ENCODE data around the gene RBM8A. TPM values are rescaled to one million over a fixed set of nuclear protein-coding genes. Genes with fewer than 3 reads are reported as not detected.

The RBM8A gene
- total and polyA plus RNA-seq, 2 donors (not counting 1 experiment from before 2014, with no cell fraction given): 137 to 169 TPM

GRCh38 chr1:145952903-145953302, 25.6 kb upstream of the RBM8A start:
- no peak overlapping the region for H3K4me3 ChIP-seq (ENCODE audit: control extremely low read depth in 1 of 5, extremely low read depth in 1 of 5, insufficient read depth in 1 of 5, low read depth in 2 of 5, low read length in 4 of 5)
- H3K9me3 Mint-ChIP-seq (ENCODE audit: insufficient read depth): no peaks in the 10 kb centered on the region
- 100% methylated on average over 2 of the region's 3 CpGs for WGBS (ENCODE audit: insufficient coverage)
- CTCF ChIA-PET: interaction anchor here (1.7 kb wide), 1 partner anchor 10 kb away, joined by 5 read pairs; no protein-coding TSS in a partner anchor
- no peak overlapping the region for H3K9ac ChIP-seq (ENCODE audit: low read length)
- H3K4me3 Mint-ChIP-seq: no peak overlapping the region
- no peaks in the 10 kb centered on the region for H3K9me3 ChIP-seq (ENCODE audit: control extremely low read depth in 1 of 3, control insufficient read depth in 2 of 3, insufficient read depth in 1 of 3, low read length in 2 of 3)
- TF ChIP-seq, protein P1, sequence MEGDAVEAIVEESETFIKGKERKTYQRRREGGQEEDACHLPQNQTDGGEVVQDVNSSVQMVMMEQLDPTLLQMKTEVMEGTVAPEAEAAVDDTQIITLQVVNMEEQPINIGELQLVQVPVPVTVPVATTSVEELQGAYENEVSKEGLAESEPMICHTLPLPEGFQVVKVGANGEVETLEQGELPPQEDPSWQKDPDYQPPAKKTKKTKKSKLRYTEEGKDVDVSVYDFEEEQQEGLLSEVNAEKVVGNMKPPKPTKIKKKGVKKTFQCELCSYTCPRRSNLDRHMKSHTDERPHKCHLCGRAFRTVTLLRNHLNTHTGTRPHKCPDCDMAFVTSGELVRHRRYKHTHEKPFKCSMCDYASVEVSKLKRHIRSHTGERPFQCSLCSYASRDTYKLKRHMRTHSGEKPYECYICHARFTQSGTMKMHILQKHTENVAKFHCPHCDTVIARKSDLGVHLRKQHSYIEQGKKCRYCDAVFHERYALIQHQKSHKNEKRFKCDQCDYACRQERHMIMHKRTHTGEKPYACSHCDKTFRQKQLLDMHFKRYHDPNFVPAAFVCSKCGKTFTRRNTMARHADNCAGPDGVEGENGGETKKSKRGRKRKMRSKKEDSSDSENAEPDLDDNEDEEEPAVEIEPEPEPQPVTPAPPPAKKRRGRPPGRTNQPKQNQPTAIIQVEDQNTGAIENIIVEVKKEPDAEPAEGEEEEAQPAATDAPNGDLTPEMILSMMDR (IDR thresholded peaks at IDR 0.05): no peak
- TF ChIP-seq EZH2 (IDR thresholded peaks at IDR 0.05; ENCODE audit: borderline replicate concordance, insufficient read depth, low read depth, low read length, poor library complexity, severe bottlenecking): no peak
- H3K27me3 ChIP-seq (replicated peaks in 1 of 4; ENCODE audit: control extremely low read depth in 1 of 4, control insufficient read depth in 3 of 4, insufficient read depth in 4 of 4, low read length in 3 of 4): no peaks in the 10 kb centered on the region
- intact Hi-C loops (cut with micrococcal nuclease): no loop called here
- H3K27ac ChIP-seq (ENCODE audit: low read length in 2 of 2): no peak overlapping the region
- no peaks in the 10 kb centered on the region for H3K27me3 Mint-ChIP-seq
- peaks cover 5% of the 10 kb centered on the region for H4K20me1 ChIP-seq (ENCODE audit: control insufficient read depth, insufficient read depth, low read length, poor library complexity, severe bottlenecking)
- POLR2A ChIA-PET: interaction anchor here (0.6 kb wide), 1 partner anchor 37 kb away, joined by 5 read pairs; no protein-coding TSS in a partner anchor
- H2AFZ ChIP-seq (ENCODE audit: insufficient read depth, low read depth, low read length, poor library complexity, severe bottlenecking): no peak overlapping the region
- H3K36me3 ChIP-seq (replicated peaks in 1 of 2; ENCODE audit: control extremely low read depth in 1 of 2, control insufficient read depth in 1 of 2, extremely low read depth in 1 of 2, insufficient read depth in 2 of 2, low read length in 1 of 2): peaks cover 1 to 12% of the 10 kb centered on the region in 2 experiments
- H3K27ac Mint-ChIP-seq: no peak overlapping the region
- no peak for DNase-seq
- H3K4me1 Mint-ChIP-seq: peaks cover 42% of the 10 kb centered on the region
- H3K4me2 ChIP-seq (replicated peaks; ENCODE audit: low read depth, low read length, poor library complexity, severe bottlenecking): no peak overlapping the region
- H3K79me2 ChIP-seq (ENCODE audit: control insufficient read depth, insufficient read depth, low read length): peaks cover 86% of the 10 kb centered on the region
- H3K4me1 ChIP-seq (ENCODE audit: control insufficient read depth in 2 of 2, insufficient read depth in 2 of 2, low read length in 2 of 2): peaks cover 20 to 21% of the 10 kb centered on the region in 2 donors
- ATAC-seq (ENCODE audit: low read depth): no peak

DNA sequence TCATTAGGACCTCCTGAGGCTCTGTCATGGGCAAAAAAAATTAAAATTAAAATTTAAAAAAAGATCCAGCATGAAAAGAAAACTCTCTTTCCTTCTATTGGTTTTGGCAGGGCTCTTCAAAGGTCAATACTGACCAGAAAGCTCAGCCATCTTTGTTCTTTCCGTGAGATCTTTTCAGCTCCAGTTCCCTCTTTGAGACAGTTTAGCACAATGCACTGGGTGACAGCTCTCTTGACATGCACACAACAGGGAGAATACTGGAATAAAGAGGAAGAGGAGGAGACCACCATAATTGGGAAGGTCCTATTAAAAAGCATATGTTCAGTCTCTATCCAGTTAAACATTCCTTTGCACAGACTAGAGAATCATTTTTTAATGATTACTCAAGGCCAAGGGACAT, 24.2 kb upstream of the RBM8A start:
- Histone ChIP-seq H3K36me3 (replicated peaks in 1 of 2; ENCODE audit: control extremely low read depth in 1 of 2, control insufficient read depth in 1 of 2, extremely low read depth in 1 of 2, insufficient read depth in 2 of 2, low read length in 1 of 2) (peaks cover 1 to 19% of the 10 kb centered on the region in 2 experiments), H3K9ac (ENCODE audit: low read length) (no peak overlapping the region), H3K27me3 (replicated peaks in 1 of 4; ENCODE audit: control extremely low read depth in 1 of 4, control insufficient read depth in 3 of 4, insufficient read depth in 4 of 4, low read length in 3 of 4) (no peaks in the 10 kb centered on the region), H4K20me1 (ENCODE audit: control insufficient read depth, insufficient read depth, low read length, poor library complexity, severe bottlenecking) (peaks cover 5% of the 10 kb centered on the region), H3K4me3 (ENCODE audit: control extremely low read depth in 1 of 5, extremely low read depth in 1 of 5, insufficient read depth in 1 of 5, low read depth in 2 of 5, low read length in 4 of 5) (no peak overlapping the region), H3K9me3 (ENCODE audit: control extremely low read depth in 1 of 3, control insufficient read depth in 2 of 3, insufficient read depth in 1 of 3, low read length in 2 of 3) (no peaks in the 10 kb centered on the region), H2AFZ (ENCODE audit: insufficient read depth, low read depth, low read length, poor library complexity, severe bottlenecking) (no peak overlapping the region), H3K4me2 (replicated peaks; ENCODE audit: low read depth, low read length, poor library complexity, severe bottlenecking) (no peak overlapping the region), H3K79me2 (ENCODE audit: control insufficient read depth, insufficient read depth, low read length) (peaks cover 72% of the 10 kb centered on the region), H3K4me1 (ENCODE audit: control insufficient read depth in 2 of 2, insufficient read depth in 2 of 2, low read length in 2 of 2) (peaks cover 12 to 13% of the 10 kb centered on the region in 2 donors), H3K27ac (ENCODE audit: low read length in 2 of 2) (no peak overlapping the region)
- ATAC-seq (ENCODE audit: low read depth) (no peak), DNase-seq (no peak)
- CTCF ChIA-PET: interaction anchor here (1.4 kb wide), 1 partner anchor 26 kb away, joined by 3 read pairs; no protein-coding TSS in a partner anchor
- no peaks in the 10 kb centered on the region for H3K27me3 Mint-ChIP-seq
- H3K4me1 Mint-ChIP-seq: peaks cover 32% of the 10 kb centered on the region
- POLR2A ChIA-PET: no interaction called here
- no peak overlapping the region for H3K27ac Mint-ChIP-seq
- no peak overlapping the region for H3K4me3 Mint-ChIP-seq
- intact Hi-C loops (cut with micrococcal nuclease): no loop called here
- H3K9me3 Mint-ChIP-seq (ENCODE audit: insufficient read depth): no peaks in the 10 kb centered on the region
- WGBS (ENCODE audit: insufficient coverage): no CpG with 5 or more reads among the region's 1 CpG
- TF ChIP-seq, protein P1 (IDR thresholded peaks at IDR 0.05): no peak
- no peak for TF ChIP-seq EZH2 (IDR thresholded peaks at IDR 0.05; ENCODE audit: borderline replicate concordance, insufficient read depth, low read depth, low read length, poor library complexity, severe bottlenecking)
